H9 (cell line): Measurements from ENCODE around the gene GALNT2. TPM values are rescaled to one million over a fixed set of nuclear protein-coding genes. Genes with fewer than 3 reads are reported as not detected.

Experiments
- DNase-seq: peaks from one replicate; pipeline ENCODE4 v3.0.0-alpha.2; 2017
- H2AFZ ChIP-seq: one replicate; pipeline ENCODE4 v1.6.1; 2013; ENCODE audit warnings: mild to moderate bottlenecking, low read length, control low read depth, moderate library complexity
- H2AK5ac ChIP-seq: 2 replicates; pipeline ENCODE4 v1.6.1; 2013; ENCODE audit warnings: low read length, control low read depth, mixed read lengths; ENCODE audit not compliant: insufficient read length
- H2BK120ac ChIP-seq: one replicate; pipeline ENCODE4 v1.6.1; 2013; ENCODE audit warnings: low read depth, mild to moderate bottlenecking, low read length, control low read depth, inconsistent platforms; ENCODE audit not compliant: poor library complexity, severe bottlenecking
- H2BK12ac ChIP-seq: 2 replicates; pipeline ENCODE4 v1.6.1; 2013; ENCODE audit warnings: low read length, control low read depth, mixed read lengths, low read depth; ENCODE audit not compliant: insufficient read length
- H2BK15ac ChIP-seq: 2 replicates; pipeline ENCODE4 v1.6.1; 2013; ENCODE audit warnings: low read depth, low read length, control low read depth
- H2BK20ac ChIP-seq: one replicate; pipeline ENCODE4 v1.6.1; 2013; ENCODE audit warnings: low read depth, mild to moderate bottlenecking, low read length, control low read depth, inconsistent platforms; ENCODE audit not compliant: poor library complexity, severe bottlenecking
- H2BK5ac ChIP-seq: 2 replicates; pipeline ENCODE4 v1.6.1; 2013; ENCODE audit warnings: low read length, control low read depth, mixed read lengths; ENCODE audit not compliant: insufficient read length
- H3K14ac ChIP-seq: 2 replicates; pipeline ENCODE4 v1.6.1; 2013; ENCODE audit warnings: low read length, control low read depth; ENCODE audit not compliant: insufficient read depth
- H3K18ac ChIP-seq: 2 replicates; pipeline ENCODE4 v1.6.1; 2013; ENCODE audit warnings: low read depth, mild to moderate bottlenecking, mixed read lengths, low read length, control low read depth; ENCODE audit not compliant: insufficient read length
- H3K23ac ChIP-seq: 2 replicates; pipeline ENCODE4 v1.6.1; 2013; ENCODE audit warnings: low read length, control low read depth, mixed read lengths, low read depth; ENCODE audit not compliant: insufficient read length
- H3K23me2 ChIP-seq: 2 replicates; pipeline ENCODE4 v1.6.1; 2013; ENCODE audit warnings: low read depth, mild to moderate bottlenecking, mixed read lengths, low read length, control low read depth; ENCODE audit not compliant: insufficient read length, poor library complexity, severe bottlenecking
- H3K27ac ChIP-seq: 2 replicates; pipeline ENCODE4 v1.5.1; 2013; ENCODE audit warnings: low read length, control low read depth, mixed read lengths, low read depth; ENCODE audit not compliant: insufficient read length
- H3K27me3 ChIP-seq: 2 replicates; pipeline ENCODE4 v1.6.1; 2013; ENCODE audit warnings: low read length, control low read depth, inconsistent platforms; ENCODE audit not compliant: insufficient read depth
- H3K4ac ChIP-seq: 2 replicates; pipeline ENCODE4 v1.6.1; 2013; ENCODE audit warnings: low read depth, mild to moderate bottlenecking, control low read depth, inconsistent platforms, low read length, moderate library complexity
- H3K4me1 ChIP-seq: 2 replicates; pipeline ENCODE4 v1.6.1; 2013; ENCODE audit warnings: low read length, control low read depth, inconsistent platforms; ENCODE audit not compliant: insufficient read depth
- H3K4me2 ChIP-seq: 2 replicates; pipeline ENCODE4 v1.6.1; 2013; ENCODE audit warnings: low read length, control low read depth, mixed read lengths; ENCODE audit not compliant: insufficient read length, insufficient read depth
- H3K56ac ChIP-seq: 2 replicates; pipeline ENCODE4 v1.6.1; 2013; ENCODE audit warnings: low read depth, mild to moderate bottlenecking, mixed read lengths, low read length, control low read depth; ENCODE audit not compliant: insufficient read length
- H3K79me1 ChIP-seq: 2 replicates; pipeline ENCODE4 v1.6.1; 2013; ENCODE audit warnings: low read depth, mild to moderate bottlenecking, moderate library complexity, low read length, control low read depth, inconsistent platforms; ENCODE audit not compliant: insufficient read depth, poor library complexity, severe bottlenecking
- H3K79me2 ChIP-seq: 2 replicates; pipeline ENCODE4 v1.6.1; 2013; ENCODE audit warnings: low read length, control low read depth, inconsistent platforms; ENCODE audit not compliant: insufficient read depth
- H3K9ac ChIP-seq: 2 replicates; pipeline ENCODE4 v1.6.1; 2013; ENCODE audit warnings: low read length, control low read depth, mixed read lengths; ENCODE audit not compliant: insufficient read length; ENCODE audit errors: extremely low read depth
- H3K9me3 ChIP-seq: one replicate; pipeline ENCODE4 v1.6.1; 2013; ENCODE audit warnings: low read depth, low read length, inconsistent platforms; ENCODE audit not compliant: control insufficient read depth
- H3T11ph ChIP-seq: one replicate; pipeline ENCODE4 v1.6.1; 2013; ENCODE audit warnings: mild to moderate bottlenecking, low read length, control low read depth, inconsistent platforms
- H4K20me1 ChIP-seq: one replicate; pipeline ENCODE4 v1.6.1; 2013; ENCODE audit not compliant: control insufficient read depth, insufficient read length, insufficient read depth
- H4K5ac ChIP-seq: 2 replicates; pipeline ENCODE4 v1.6.1; 2013; ENCODE audit warnings: low read depth, mild to moderate bottlenecking, mixed read lengths, low read length, control low read depth; ENCODE audit not compliant: insufficient read length
- H4K8ac ChIP-seq: replicated peaks from 2 replicates; pipeline ENCODE4 v1.6.1; 2013; ENCODE audit warnings: low read length, control low read depth, mixed read lengths, low read depth; ENCODE audit not compliant: insufficient read length
- H4K91ac ChIP-seq: 2 replicates; pipeline ENCODE4 v1.6.1; 2013; ENCODE audit warnings: low read depth, mild to moderate bottlenecking, moderate library complexity, mixed read lengths, low read length, control low read depth; ENCODE audit not compliant: insufficient read length
- H3K27ac Mint-ChIP-seq, 3 experiments: 2 replicates in 2 of 3; 3 replicates in 1 of 3; pipeline ENCODE4 v1.8.0; 2020 to 2021; ENCODE audit warnings: mixed read lengths in 3 of 3, mild to moderate bottlenecking in 1 of 3, moderate library complexity in 1 of 3
- H3K27me3 Mint-ChIP-seq: 2 replicates; pipeline ENCODE4 v1.8.0; 2021; ENCODE audit warnings: low read depth, mild to moderate bottlenecking, moderate library complexity, mixed read lengths
- H3K36me3 Mint-ChIP-seq, 3 experiments: 2 replicates in 2 of 3; 3 replicates in 1 of 3; pipeline ENCODE4 v1.8.0; 2020 to 2021; ENCODE audit warnings: low read depth in 3 of 3, mixed read lengths in 3 of 3; ENCODE audit not compliant: insufficient read depth in 1 of 3
- H3K4me1 Mint-ChIP-seq, 2 experiments: 2 replicates each; pipeline ENCODE4 v1.8.0; 2020; ENCODE audit warnings: mixed read lengths in 2 of 2
- H3K4me3 Mint-ChIP-seq, 2 experiments: 2 replicates in 1 of 2; 3 replicates in 1 of 2; pipeline ENCODE4 v1.8.0; 2020 to 2021; ENCODE audit warnings: mild to moderate bottlenecking in 2 of 2, mixed read lengths in 2 of 2, moderate library complexity in 1 of 2
- H3K9me3 Mint-ChIP-seq, 2 experiments: 2 replicates in 1 of 2; 3 replicates in 1 of 2; pipeline ENCODE4 v1.8.0; 2020; ENCODE audit warnings: mild to moderate bottlenecking in 2 of 2, mixed read lengths in 2 of 2, moderate library complexity in 1 of 2
- WGBS: extraction: QIAGEN DNeasy Blood & Tissue Kit; methylation state at CpG from one replicate; pipeline ENCODE4 v1.1.7; 2013; ENCODE audit warnings: missing lambda C conversion rate, low lambda C conversion rate, mixed read lengths; ENCODE audit not compliant: insufficient read length; ENCODE audit errors: extremely low coverage; 5-methylcytosine and 5-hydroxymethylcytosine counted together
- total RNA-seq: library from RNA; stranded (reverse); gene quantifications from 2 replicates; pipeline ENCODE4 v1.2.1, GENCODE V29; 2021
- TF ChIP-seq, protein P1 (sequence below): fragments of 200-600 bp; sonication (generic); conservative IDR thresholded peaks from 3 replicates; pipeline ENCODE4 v1.8.0; 2021; ENCODE audit warnings: antibody characterized with exemption, mild to moderate bottlenecking

GALNT2 gene
- total RNA-seq, 1 experiment from 2014 or later, result 57.6 TPM

- H3K18ac ChIP-seq, result no peak overlapping the region
- no peaks in the 10 kb centered on the region for H4K20me1 ChIP-seq
- H3K23me2 ChIP-seq, result no peaks in the 10 kb centered on the region
- no peaks in the 10 kb centered on the region for H3K27me3 ChIP-seq
- no peak overlapping the region for H3K56ac ChIP-seq
- no peak overlapping the region for H2AK5ac ChIP-seq
- H4K91ac ChIP-seq, result no peak overlapping the region
- no peak overlapping the region for H2BK120ac ChIP-seq
- H2AFZ ChIP-seq, result no peak overlapping the region
- H3K27ac Mint-ChIP-seq, result no peak overlapping the region
- no peak overlapping the region for H3T11ph ChIP-seq
- H3K4ac ChIP-seq, result no peak overlapping the region
- H3K4me1 Mint-ChIP-seq, result peaks cover 44 to 45% of the 10 kb centered on the region in 2 experiments
- H3K36me3 Mint-ChIP-seq, result peaks cover 0 to 6% (median 5%) of the 10 kb centered on the region in 3 experiments; a peak in 3 of 7 replicates
- no peaks in the 10 kb centered on the region for H3K9me3 ChIP-seq
- no peak overlapping the region for H3K23ac ChIP-seq
- no peak overlapping the region for H2BK15ac ChIP-seq
- no peak overlapping the region for H4K5ac ChIP-seq
- no peak overlapping the region for H3K4me3 Mint-ChIP-seq
- H2BK5ac ChIP-seq, result no peak overlapping the region
- no CpG with 5 or more reads among the region's 4 CpGs for WGBS
- no peaks in the 10 kb centered on the region; the same call in 1 of the 2 replicates for H3K79me2 ChIP-seq
- no peaks in the 10 kb centered on the region for H3K9me3 Mint-ChIP-seq
- H3K27ac ChIP-seq, result no peak overlapping the region
- no peak overlapping the region for H3K14ac ChIP-seq
- H4K8ac ChIP-seq, result no peak overlapping the region
- TF ChIP-seq, protein P1, sequence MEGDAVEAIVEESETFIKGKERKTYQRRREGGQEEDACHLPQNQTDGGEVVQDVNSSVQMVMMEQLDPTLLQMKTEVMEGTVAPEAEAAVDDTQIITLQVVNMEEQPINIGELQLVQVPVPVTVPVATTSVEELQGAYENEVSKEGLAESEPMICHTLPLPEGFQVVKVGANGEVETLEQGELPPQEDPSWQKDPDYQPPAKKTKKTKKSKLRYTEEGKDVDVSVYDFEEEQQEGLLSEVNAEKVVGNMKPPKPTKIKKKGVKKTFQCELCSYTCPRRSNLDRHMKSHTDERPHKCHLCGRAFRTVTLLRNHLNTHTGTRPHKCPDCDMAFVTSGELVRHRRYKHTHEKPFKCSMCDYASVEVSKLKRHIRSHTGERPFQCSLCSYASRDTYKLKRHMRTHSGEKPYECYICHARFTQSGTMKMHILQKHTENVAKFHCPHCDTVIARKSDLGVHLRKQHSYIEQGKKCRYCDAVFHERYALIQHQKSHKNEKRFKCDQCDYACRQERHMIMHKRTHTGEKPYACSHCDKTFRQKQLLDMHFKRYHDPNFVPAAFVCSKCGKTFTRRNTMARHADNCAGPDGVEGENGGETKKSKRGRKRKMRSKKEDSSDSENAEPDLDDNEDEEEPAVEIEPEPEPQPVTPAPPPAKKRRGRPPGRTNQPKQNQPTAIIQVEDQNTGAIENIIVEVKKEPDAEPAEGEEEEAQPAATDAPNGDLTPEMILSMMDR, result no peak
- no peak overlapping the region for H2BK20ac ChIP-seq
- no peak overlapping the region for H3K9ac ChIP-seq
- H3K79me1 ChIP-seq, result peaks cover 4% of the 10 kb centered on the region
- no peak overlapping the region for H2BK12ac ChIP-seq
- H3K4me1 ChIP-seq, result no peaks in the 10 kb centered on the region
- no peak for DNase-seq
- no peaks in the 10 kb centered on the region for H3K27me3 Mint-ChIP-seq
- H3K4me2 ChIP-seq, result no peak overlapping the region
These were observed 89.5 kb downstream of the GALNT2 start for GRCh38 chr1:230156536-230156935.
